Gastroesophageal sphincter (tissue), 4 donors: ENCODE measurements around the gene NPLOC4. TPM values are rescaled to one million over a fixed set of nuclear protein-coding genes. Genes with fewer than 3 reads are reported as not detected.

Experiments used
- ATAC-seq: fragments of 150-250 bp; one replicate; pipeline ENCODE4 v1.9.1; 2016; ENCODE audit warnings: mild to moderate bottlenecking, moderate library complexity
- H3K27ac ChIP-seq, 4 donors: fragments of 200-600 bp; sonication (generic) in 3 of 4; 1 replicate in 3 of 4; 2 replicates in 1 of 4; pipeline ENCODE4 v1.5.1; 2016 to 2019
- H3K27me3 ChIP-seq: fragments of 200-600 bp; sonication (generic); one replicate; pipeline ENCODE4 v1.5.1; 2019
- H3K36me3 ChIP-seq, 2 donors: fragments of 200-600 bp; sonication (generic); one replicate each; pipeline ENCODE4 v1.5.1; 2019; ENCODE audit warnings: control low read depth in 1 of 2
- H3K4me1 ChIP-seq, 3 donors: fragments of 200-600 bp; sonication (generic); 1 replicate in 2 of 3; 2 replicates in 1 of 3; pipeline ENCODE4 v1.5.1; 2016 to 2019; ENCODE audit warnings: control low read depth in 2 of 3
- H3K4me3 ChIP-seq, 2 donors: fragments of 200-600 bp; sonication (generic); one replicate each; pipeline ENCODE4 v1.5.1; 2019; ENCODE audit warnings: mild to moderate bottlenecking in 1 of 2, moderate library complexity in 1 of 2
- H3K9me3 ChIP-seq, 3 donors: fragments of 200-600 bp; sonication (generic); one replicate each; pipeline ENCODE4 v1.5.1; 2017 to 2019; ENCODE audit warnings: control low read depth in 2 of 3
- CTCF ChIP-seq, 4 experiments: fragments of 200-600 bp in 2 of 4; fragments of 450-650 bp in 2 of 4; sonication (generic) in 1 of 4; IDR thresholded peaks; one replicate each; pipeline ENCODE4 v1.5.1; 2017 to 2019; ENCODE audit warnings: antibody characterized with exemption in 4 of 4, mild to moderate bottlenecking in 2 of 4, moderate library complexity in 2 of 4
- EP300 ChIP-seq: sonication (generic); formaldehyde crosslinking; IDR thresholded peaks from one replicate; pipeline ENCODE4 v1.6.1; 2017; ENCODE audit warnings: antibody characterized with exemption, mild to moderate bottlenecking
- POLR2A ChIP-seq, 2 donors: fragments of 450-650 bp; IDR thresholded peaks; one replicate each; pipeline ENCODE4 v1.6.1; 2017; ENCODE audit warnings: antibody characterized with exemption in 2 of 2, mild to moderate bottlenecking in 2 of 2, moderate library complexity in 1 of 2
- POLR2AphosphoS5 ChIP-seq: sonication (generic); formaldehyde crosslinking; IDR thresholded peaks from one replicate; pipeline ENCODE4 v1.6.1; 2017; ENCODE audit warnings: antibody characterized with exemption
- WGBS, 2 donors: methylation state at CpG; one replicate each; pipeline ENCODE4 v1.1.5; 2018; ENCODE audit warnings: low coverage in 1 of 2; 5-methylcytosine and 5-hydroxymethylcytosine counted together
- total RNA-seq, 4 donors: library from RNA; depleted of rRNA; stranded (reverse); fragments of >200 nt; gene quantifications; one replicate each; pipeline ENCODE4 v1.1.0, GENCODE V29; 2016

The NPLOC4 gene
- total RNA-seq: 10 to 100 TPM; 49.5 to 83.8 (median 58.0) TPM

DNA sequence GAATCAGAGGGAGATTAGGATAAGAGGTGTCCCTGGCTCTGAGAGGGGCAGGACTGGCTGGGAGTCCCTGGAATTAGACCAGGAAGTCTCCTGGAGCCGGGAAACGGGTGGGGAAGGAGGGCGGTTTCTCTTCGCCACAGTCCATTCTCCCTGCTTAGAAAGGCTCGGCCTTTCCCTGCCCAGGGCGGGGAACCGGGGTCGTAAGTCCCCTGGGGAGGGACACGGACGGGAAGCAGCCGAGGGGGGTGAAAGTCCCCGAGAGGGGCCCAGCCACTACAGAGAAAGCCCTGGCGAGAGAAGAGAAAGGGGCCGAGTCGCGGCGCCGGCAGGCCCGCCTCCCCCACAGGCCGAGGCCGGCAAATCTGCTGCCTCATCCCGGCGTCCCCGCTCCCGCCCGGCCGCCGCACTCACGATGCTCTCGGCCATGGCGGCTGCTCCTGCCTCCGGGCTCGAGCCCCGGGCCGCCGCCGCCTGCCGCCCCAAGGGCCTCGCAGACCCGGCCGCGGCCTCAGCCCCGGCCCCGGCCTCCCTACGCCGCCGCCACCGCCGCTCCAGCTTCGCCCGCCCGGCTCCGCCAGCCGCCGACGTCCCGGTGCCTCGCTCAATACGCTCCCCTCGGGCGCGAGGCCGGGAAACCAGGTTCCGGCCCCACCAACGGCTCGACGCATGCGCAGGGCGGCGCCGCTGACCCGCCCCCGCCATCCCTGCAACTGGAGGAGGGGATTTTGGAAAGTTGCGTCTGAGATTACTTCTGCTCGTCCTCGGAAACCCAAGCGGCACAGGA, at the start of gene NPLOC4, which contains the start of gene TSPAN10:
Gene NPLOC4, minus strand, starts transcription at position 608 of the 784 bp plus-strand sequence. Its CDS starts 182 bp downstream, at position 426.
Gene TSPAN10, plus strand, starts transcription at position 692 of the 784 bp plus-strand sequence. CDS start 5,217 bp downstream, outside the sequence.
- WGBS, 2 donors: 3% methylated on average over 8 of the region's 77 CpGs; no CpG with 5 or more reads in 1 of the 2 donors
- ATAC-seq: peak; percentile 95
- TF ChIP-seq POLR2AphosphoS5: peak; percentile 88
- peak; percentile 74 to 90 for TF ChIP-seq POLR2A (IDR thresholded peaks at IDR 0.05)
- TF ChIP-seq CTCF (IDR thresholded peaks at IDR 0.05): peak in 1 of 4 experiments; percentile 11
- TF ChIP-seq EP300: no peak

GRCh38 chr17:81686614-81687013, 49.7 kb upstream of the NPLOC4 start:
- WGBS, 2 donors: no CpG with 5 or more reads among the region's 20 CpGs
- TF ChIP-seq CTCF (IDR thresholded peaks at IDR 0.05) (no peak), EP300 (no peak), POLR2AphosphoS5 (no peak), POLR2A (IDR thresholded peaks at IDR 0.05) (no peak)
- H3K4me3 ChIP-seq: no peak overlapping the region
- H3K27ac ChIP-seq: no peak overlapping the region
- peaks cover 0 to 50% (median 24%) of the 10 kb centered on the region in 3 donors for H3K4me1 ChIP-seq
- ATAC-seq: no peak
- H3K27me3 ChIP-seq: no peaks in the 10 kb centered on the region
- H3K9me3 ChIP-seq: no peaks in the 10 kb centered on the region
- H3K36me3 ChIP-seq: peaks cover 0 to 65% of the 10 kb centered on the region in 2 donors

More for the DNA sequence above, at the start of gene NPLOC4, which contains the start of gene TSPAN10:
- Histone ChIP-seq H3K9me3 (no peaks in the 10 kb centered on the region), H3K27me3 (no peaks in the 10 kb centered on the region), H3K27ac (peak within 1 kb of the TSS; percentile 77 to 96 (median 92)), H3K4me3 (peak within 1 kb of the TSS; percentile 73 to 75), H3K36me3 (no peaks in the 10 kb centered on the region), H3K4me1 (peaks cover 3 to 43% (median 13%) of the 10 kb centered on the region in 3 donors)

DNA sequence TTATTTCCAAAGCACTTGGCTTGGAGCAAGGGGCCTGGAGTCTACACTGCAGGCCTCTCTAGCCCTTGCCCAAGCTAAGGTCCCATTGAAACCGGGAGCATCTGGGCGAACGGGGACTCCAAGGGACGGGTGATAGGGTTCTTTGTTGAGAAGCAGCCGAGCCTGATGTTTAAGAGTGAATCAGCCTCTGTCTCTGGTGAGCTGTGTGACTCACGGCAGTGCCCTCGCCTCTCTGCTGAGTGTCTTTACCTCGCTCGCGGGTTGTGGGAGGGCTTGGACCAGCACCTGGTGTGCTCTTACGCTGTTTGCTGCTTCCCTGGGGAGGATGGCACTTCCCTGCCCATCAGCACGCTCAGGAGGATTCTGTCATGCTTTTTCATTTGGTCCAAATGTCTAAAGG, 48.2 kb upstream of the NPLOC4 start:
- H3K9me3 ChIP-seq: no peaks in the 10 kb centered on the region
- ATAC-seq: no peak
- TF ChIP-seq CTCF (IDR thresholded peaks at IDR 0.05): no peak
- peaks cover 0 to 52% (median 24%) of the 10 kb centered on the region in 3 donors for H3K4me1 ChIP-seq
- peaks cover 0 to 65% of the 10 kb centered on the region in 2 donors for H3K36me3 ChIP-seq
- peak overlapping the region in 1 of 4 donors; percentile 88 for H3K27ac ChIP-seq
- H3K4me3 ChIP-seq: peak overlapping the region in 1 of 2 donors; percentile 95
- WGBS, 2 donors: 51% methylated on average over 11 of the region's 12 CpGs; no CpG with 5 or more reads in 1 of the 2 donors
- no peaks in the 10 kb centered on the region for H3K27me3 ChIP-seq

GRCh38 chr17:81684442-81684911, 47.6 kb upstream of the NPLOC4 start:
- H3K27me3 ChIP-seq: no peaks in the 10 kb centered on the region
- peak overlapping the region; percentile 88 to 95 for H3K4me3 ChIP-seq
- peaks cover 0 to 65% of the 10 kb centered on the region in 2 donors for H3K36me3 ChIP-seq
- WGBS, 2 donors: 3 to 6% methylated on average over 9 to 13 of the region's 16 CpGs
- peak overlapping the region; percentile 60 to 88 (median 88) for H3K27ac ChIP-seq
- peak; percentile 48 for ATAC-seq
- TF ChIP-seq CTCF (IDR thresholded peaks at IDR 0.05) (no peak), POLR2A (IDR thresholded peaks at IDR 0.05) (no peak), EP300 (no peak), POLR2AphosphoS5 (no peak)
- peaks cover 0 to 52% (median 24%) of the 10 kb centered on the region in 3 donors for H3K4me1 ChIP-seq
- H3K9me3 ChIP-seq: no peaks in the 10 kb centered on the region
